NCI-H446 (cell line): Measurements from ENCODE around the gene KLB.
"Not testable (repeated sequence)": the region's sequence is repeated elsewhere in the genome, so short reads cannot be mapped to it uniquely, and the experiment has no call there.

Source experiments
- DNase-seq, 2 experiments: peaks; one replicate each; lab custom pipeline; 2025; lab: John Stamatoyannopoulos, UW

Gene KLB

DNA sequence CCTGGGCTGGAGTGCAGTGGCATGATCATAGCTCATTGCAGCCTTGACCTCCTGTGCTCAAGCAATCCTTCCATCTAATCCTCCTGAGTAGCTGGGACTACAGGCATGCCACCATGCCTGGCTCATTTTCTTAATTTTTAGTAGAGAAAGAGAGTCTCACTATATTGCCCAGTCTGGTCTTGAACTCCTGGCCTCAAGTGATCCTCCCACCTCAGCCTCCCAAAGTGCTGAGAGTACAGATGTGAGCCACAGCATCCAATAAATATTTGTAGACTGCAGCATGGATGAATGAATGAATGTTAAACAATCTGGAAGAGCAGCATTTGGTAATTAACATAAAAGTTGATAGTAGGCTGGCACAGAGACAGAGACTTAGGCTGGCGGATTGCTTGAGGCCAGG is 20.0 kb downstream of the KLB start:
- no peak for DNase-seq

DNA sequence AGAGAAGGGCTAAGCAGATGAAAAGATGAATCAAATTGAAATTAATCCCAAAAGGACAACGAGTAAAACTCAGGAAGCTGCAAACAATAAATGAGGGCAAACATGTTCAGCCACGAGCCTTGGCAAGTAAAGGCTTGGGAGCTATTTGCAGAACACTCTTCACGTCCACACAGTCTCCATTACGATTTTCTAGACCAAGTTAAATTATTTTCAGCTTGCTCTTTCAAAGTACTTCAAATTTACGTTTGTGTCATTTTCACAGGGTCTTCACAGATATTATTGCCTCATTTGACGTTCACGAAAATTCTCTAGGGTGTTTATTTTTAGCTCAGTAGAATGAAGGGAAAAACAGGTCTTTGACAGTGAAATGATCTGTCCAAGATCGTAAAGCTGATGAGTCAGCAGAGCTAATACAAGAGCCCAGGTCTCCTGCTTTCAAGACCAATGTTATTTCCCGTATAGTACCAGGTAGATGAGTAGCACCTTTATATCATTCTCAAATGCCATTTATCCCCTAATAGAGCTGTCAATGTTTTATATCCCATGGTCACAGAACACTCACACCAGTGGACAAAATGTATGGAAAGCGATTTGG is 20.9 kb downstream of the KLB start:
- no peak for DNase-seq

DNA sequence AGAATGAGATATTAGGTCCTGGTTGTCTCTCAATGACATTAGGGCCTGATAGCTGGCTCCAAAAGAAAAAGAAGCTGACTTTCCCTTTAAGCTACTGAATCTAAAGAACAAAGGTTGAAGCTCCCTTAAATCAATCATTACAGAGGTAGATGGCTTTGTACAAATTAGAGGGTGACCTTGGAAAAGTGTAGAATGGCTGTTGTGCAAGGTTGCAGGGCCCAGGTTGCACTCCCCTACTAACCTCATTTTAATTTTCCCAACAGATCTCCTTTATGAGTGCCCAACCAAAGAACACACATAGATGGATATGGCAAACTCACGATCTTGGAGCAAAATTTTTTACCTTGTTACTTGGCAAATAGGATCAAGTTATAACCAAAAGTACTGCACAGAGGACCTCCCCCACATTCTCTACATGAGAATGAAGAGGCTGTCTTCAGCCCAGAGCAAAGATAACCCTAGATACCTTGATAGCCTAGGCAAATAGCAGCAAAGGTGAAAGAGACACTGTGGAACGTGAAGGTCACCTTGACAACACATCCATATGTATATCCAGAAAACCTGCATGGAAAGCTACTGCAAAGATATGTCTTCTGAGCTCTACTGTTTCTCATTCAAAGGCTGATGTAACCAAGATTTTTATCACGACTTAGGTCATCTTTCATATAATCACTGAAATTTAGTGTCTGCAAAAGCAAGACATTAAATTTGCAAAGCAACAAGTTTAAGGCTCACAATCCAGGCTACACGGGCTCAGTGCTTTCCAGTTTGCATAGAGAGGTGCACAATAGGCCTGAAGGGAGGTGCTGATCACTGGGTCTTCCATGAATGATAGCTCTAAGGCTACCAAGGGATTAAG is 23.0 kb downstream of the KLB start:
- no peak for DNase-seq

DNA sequence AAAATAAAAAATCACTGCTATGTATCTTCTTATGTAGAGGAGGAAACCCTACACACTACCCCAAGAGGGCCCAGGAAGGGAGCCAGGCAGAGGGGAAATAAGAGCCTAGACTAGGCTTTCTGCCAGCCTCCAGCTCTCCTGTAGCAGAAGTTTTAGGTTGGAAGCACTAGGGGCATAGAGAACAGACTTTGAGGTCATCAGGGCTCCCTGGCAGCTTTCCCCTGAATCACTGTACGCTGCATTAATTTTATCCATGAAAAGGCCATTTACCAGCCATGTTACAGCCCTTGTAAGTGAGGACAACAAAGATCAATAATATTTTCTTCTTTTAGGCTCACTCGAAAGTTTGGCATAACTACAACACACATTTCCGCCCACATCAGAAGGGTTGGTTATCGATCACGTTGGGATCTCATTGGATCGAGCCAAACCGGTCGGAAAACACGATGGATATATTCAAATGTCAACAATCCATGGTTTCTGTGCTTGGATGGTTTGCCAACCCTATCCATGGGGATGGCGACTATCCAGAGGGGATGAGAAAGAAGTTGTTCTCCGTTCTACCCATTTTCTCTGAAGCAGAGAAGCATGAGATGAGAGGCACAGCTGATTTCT is 27.3 kb downstream of the KLB start:
- DNase-seq = peak; percentile 71 to 78

DNA sequence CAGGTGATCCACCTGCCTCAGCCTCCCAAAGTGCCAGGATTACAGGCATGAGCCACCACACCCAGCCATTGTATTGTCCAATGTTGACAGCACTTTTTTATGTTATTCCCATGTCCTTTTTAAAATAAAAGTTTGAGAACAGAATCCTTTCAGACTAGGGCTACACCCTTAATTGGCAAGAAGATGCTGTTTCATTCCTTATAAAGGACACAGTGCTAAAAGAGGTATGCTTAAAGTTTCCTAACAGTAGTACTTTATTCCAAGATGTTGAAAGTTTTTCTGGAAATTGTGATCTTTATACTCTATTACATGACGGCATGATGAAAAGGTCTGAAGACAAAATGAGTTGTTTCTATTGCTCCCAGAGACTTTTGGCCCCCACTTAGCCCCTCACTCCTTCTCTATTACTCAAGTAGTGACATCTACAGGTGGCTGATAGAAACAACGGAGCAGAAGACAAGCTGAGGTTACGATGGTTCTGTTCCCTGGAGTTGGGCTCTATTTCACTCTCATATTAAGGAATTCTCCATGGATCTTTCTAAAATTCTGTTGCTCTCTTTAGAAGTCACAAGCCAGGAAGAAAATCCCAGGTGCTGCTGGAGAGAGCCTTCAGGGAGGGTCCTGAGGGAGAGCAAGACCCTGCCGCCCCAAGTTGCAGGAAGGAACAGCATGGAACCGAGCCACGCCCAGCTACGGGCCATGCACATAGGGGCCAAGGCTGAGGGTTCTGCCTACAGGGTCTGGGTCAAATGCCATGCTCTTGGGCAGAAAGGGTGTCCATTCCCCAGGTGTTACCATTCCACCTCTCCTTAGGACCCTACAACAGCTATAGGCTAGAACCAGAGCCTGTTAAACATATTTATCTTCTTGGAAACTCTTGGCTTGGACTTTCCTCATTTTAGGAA is 29.2 kb downstream of the KLB start:
- DNase-seq = no peak

DNA sequence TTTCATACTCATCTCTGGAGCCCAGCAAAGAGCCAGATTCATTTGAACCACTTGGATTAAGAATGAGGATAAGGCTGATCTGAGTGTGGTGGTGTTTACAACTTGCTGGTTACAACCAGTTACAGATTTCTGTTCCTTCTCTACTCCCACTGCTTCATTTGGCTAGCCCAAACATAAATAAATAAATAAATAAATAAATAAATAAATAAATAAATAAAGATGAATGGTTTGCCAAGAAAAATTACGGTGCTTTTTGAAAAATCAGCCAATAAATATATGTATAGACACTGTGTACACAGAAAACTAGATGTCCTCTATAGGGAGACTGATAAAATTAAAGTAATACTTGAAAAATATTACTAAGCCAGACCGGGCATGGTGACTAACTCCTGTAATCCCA is 34.9 kb downstream of the KLB start:
- no peak for DNase-seq

DNA sequence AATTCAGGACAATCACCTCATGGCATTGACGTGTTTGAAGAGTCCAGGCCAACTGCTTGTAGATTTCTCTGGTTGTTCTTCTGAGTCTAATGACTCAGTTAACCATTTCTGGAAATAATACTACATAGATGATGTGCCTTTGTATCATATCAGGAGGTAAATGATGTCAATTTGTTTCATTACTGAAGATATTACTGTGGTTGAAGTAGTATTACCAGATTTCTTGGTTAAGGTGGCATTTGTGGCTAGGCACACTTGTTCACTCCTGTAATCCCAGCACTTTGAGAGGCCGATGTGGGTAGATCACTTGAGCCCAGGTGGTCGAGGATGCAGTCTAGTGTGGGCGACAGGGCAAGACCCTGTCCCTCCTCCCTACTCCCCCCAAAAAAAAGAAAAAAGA is 36.3 kb downstream of the KLB start:
- no peak for DNase-seq

DNA sequence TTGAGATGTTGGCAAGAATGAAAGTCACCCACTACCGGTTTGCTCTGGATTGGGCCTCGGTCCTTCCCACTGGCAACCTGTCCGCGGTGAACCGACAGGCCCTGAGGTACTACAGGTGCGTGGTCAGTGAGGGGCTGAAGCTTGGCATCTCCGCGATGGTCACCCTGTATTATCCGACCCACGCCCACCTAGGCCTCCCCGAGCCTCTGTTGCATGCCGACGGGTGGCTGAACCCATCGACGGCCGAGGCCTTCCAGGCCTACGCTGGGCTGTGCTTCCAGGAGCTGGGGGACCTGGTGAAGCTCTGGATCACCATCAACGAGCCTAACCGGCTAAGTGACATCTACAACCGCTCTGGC is 39.7 kb downstream of the KLB start:
- DNase-seq = no peak

DNA sequence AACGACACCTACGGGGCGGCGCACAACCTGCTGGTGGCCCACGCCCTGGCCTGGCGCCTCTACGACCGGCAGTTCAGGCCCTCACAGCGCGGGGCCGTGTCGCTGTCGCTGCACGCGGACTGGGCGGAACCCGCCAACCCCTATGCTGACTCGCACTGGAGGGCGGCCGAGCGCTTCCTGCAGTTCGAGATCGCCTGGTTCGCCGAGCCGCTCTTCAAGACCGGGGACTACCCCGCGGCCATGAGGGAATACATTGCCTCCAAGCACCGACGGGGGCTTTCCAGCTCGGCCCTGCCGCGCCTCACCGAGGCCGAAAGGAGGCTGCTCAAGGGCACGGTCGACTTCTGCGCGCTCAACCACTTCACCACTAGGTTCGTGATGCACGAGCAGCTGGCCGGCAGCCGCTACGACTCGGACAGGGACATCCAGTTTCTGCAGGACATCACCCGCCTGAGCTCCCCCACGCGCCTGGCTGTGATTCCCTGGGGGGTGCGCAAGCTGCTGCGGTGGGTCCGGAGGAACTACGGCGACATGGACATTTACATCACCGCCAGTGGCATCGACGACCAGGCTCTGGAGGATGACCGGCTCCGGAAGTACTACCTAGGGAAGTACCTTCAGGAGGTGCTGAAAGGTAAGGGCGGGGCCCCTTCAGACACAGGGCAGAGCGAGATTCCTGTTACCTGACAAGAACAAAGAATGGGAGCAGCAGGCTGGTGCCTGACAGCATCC is 40.3 kb downstream of the KLB start:
- DNase-seq = no peak

DNA sequence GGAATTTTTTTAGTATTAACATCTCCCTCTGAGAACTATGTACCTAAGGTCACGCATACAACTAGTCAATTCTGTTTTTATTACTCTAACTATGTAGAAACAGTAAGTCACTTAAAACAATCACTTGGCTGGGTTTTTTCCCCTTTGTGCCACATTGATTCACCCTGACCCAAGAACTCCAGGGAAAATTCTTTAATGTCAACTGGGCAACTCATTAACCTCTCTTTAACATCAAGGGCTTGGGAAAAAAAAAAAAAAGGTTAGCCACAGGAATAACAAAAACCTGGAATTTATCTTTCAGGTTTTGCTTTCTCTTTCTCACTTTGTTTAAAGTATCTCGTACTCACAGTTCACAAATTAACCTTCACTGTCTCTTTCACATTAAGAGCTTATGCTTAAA is 43.9 kb downstream of the KLB start:
- DNase-seq = no peak

DNA sequence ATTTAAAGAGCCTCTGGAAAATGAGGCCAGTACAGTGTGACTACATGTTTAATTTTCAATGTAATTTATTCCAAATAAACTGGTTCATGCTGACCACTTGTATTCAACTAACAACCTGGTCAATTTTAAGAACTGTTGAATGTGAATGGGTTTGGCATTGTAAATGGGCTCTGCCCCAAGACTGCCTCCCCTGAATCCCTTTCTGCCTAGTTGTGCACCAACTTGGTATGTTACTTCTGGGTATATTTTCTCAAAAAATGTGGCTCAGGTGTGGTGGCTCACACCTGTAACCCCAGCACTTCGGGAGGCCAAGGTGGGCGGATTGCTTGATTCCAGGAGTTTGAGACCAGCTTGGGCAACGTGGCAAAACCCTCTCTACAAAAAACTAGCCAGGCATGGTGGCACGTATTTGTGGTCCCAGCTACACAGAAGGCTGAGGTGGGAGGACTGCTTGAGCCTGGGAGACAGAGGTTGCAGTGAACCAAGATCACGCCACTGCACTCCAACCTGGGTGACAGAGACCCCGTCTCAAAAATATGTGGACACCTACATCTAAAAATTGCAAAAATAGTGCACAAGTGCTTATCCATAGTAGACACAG is 44.8 kb downstream of the KLB start:
- no peak for DNase-seq

DNA sequence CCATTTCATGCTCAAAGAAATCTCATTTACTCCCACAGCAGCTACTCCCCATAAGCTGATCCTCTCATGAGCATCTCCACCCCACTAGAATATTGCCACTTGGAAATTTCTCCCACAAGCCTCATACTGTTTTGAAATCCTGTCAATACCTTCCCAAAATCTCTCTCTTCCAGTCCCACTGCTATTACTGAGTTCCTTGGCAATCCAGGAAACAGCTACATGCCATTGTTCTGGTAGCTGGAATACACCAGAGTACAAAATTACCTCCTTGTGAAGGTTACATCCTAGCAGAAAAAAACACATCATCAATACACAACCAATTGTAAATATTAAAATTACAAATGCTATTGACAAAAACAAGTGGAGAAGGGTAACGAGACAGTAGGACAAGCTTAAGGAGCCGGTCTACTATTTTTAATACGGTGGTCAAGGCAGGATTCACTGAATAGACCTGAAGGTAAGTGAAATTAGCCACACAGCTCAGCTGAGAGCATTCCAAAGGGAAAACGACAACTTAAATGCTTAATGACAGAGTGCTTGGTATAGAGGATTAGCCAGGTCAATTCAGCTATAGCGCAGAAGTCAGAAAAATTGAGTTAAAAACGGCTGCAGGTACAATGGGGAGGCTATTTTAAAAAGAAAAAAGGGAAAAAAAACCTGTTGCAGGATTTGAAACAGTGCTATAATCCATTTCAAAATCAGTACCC is 45.6 kb downstream of the KLB start:
- DNase-seq = no peak

DNA sequence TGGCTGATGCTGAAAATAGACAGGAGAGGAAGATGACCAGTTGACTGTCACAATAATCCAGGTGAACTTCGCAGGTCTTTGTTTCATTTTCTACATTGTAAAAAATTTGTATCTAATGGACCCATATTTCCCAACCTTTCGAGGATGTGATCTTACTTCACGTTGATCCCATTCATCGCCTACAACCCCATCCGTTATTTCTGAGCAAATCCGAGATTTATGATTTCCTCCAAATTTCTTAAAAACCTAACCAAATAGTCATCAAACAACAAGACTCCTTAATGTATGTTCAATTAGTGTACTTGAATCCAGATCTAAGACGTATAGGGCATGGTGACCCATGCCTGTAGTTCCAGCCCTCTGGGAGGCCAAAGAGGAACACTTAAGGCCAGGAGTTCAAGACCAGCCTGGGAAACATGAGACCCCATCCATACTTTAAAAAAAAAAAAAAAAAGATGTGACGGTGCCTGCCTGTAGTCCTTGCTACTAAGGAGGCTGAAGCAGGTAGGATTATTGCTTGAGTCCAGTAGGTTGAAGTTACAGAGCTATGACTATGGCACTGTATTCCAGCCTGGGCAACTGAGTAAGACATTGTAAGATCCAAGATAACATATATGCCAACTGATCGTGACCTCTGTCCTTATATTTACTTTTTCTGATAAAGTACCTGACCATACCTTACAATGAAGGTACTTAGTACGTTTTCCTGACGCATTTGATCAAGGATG is 46.3 kb downstream of the KLB start:
- no peak for DNase-seq

DNA sequence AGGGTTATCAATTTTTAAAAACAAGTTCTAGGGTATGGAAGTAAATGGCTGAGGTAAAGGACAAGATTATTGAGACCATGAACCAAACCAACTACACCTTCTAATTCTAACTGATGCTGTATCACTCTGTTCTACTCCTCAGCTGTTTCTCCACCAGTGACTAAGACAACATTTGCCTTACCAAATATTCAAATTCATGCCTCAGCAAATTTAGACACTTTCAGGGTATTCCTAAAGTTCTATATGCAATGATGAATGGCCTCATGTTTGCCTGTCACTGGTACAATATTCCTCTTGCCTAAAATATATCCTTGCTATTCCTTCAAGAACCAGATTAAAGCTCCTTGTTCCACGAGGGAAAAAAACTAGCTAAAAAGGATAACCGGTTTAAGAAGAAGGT is 47.0 kb downstream of the KLB start:
- DNase-seq = no peak

DNA sequence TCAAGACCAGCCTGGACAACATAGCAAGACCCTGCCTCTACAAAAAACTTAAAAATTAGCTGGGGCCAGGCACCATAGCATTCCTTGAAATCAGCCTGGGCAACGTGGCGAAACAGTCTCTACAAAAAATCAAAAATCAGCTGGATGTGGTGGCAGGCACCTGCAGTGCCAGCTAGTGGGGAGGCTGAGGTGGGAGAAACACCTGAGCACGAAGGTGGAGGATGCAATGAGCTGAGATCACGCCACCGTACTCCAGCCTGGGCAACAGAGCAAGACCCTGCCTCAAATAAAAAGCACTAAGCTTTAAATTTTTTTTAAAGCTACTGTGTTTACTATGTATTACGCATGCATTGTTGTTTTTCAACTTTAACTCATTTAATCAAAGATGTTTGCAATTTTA is 48.8 kb downstream of the KLB start:
- no peak for DNase-seq

DNA sequence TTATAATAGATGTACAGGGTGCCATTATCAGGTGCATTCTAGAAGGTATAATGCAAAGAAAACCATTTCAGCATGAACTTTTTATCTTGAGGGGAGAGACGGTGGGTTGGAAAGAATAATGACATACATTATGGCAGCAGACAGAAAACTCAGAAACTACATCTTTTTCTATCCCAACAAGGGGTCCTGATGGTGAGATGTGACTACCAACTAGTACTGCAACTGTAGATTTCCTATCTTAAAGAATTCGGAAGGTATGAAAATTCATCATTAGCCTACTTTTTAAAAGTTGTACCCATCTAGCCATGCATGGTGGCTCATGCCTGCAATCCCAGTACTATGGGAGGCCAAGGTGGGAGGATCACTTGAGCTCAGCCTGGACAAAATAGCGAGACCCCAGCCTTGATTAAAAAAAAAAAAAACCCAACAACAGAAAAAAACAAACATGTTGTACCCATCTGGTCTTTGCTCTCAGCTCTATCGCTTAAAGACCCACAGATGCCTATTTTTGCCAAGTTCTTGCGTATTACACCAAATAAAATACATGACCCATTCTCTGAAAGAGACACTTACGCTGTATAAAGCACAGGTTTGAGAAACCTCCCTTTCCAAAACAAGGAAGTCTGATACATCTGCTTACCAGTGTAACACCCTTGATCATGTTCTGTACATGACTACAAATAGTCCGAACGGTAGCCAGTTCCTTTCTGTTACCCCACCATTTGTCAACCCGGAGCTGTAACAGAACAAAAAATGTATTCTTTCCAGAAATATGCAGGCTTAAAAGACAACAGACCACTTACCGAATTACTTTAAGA is 50.4 kb downstream of the KLB start:
- DNase-seq = no peak

DNA sequence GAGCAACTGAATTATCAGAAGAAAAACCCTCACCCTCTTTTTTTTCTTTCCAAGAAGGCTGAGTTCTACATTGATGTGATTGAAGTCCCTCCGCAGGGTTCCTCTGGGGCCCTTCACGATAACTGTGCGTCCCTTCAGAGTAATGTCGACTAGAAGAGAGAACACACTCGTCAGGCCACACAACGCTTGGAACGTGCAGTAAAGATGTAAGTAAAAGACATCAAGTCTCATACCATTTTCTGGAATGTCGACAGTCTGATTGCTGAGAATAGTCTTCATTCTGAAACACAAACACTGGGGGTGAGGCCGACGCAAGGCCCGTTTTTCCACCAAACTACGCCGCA is 51.4 kb downstream of the KLB start:
- not testable (repeated sequence) for DNase-seq

DNA sequence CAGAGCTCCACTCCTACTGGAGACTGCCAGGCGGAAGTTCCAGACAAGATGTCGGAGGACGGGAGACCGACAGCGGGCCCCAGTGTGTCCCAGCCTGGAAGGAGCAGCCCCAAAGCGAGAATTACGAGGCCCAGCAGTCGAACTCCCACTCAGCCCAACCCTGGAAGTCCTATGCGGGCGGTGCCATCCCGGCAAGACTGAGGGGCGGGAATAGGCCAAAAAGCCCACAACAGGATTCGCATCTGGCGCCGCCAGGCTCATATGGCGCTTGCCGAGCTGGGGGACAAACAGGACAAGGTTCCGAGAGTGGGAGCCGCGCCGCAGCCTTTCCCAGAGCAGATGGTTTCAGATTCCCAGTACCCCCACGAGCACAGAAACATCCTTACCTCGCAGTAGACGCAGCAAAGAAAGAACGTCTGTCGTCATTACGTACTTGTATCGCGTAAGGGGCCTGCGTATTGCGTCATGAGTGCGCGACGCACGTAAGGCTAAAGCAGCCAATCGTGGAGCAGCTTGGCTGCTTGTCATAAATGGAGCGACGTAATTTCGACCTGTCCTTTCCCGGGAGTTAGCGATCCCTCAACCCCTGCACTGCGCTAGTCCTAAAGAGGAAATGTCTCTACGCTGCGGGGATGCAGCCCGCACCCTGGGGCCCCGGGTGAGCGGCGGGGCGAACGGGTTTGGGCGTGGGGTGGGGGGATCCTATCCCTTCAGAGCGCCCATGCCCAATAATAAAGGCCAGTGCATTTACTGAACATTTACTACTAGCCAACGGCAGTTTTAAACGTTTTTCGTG is 52.0 kb downstream of the KLB start, which contains the start of the genes LIAS and RPL9:
Gene LIAS (plus strand): TSS at position 552 of the 796 bp plus-strand sequence. CDS start 62 bp downstream, at position 614.
Gene RPL9 (minus strand): TSS at position 418 of the 796 bp plus-strand sequence. CDS start 483 bp downstream, outside the sequence.
- peak; percentile 93 to 96 for DNase-seq
